OCI-LY3 (cell line): Measurements from ENCODE around the gene CASK.

Experiments used
- CTCF ChIP-seq: fragments of 200-600, 300-600 bp; sonication (generic); IDR thresholded peaks from 2 replicates; pipeline ENCODE4 v1.5.1; 2014; ENCODE audit warnings: antibody characterized with exemption, low read length, low read depth
- EZH2phosphoT487 ChIP-seq: fragments of 200-600 bp; shearing (Covaris generic); IDR thresholded peaks from 2 replicates; pipeline ENCODE4 v1.6.1; 2018; ENCODE audit warnings: antibody characterized with exemption, mixed run types, low read depth

DNA sequence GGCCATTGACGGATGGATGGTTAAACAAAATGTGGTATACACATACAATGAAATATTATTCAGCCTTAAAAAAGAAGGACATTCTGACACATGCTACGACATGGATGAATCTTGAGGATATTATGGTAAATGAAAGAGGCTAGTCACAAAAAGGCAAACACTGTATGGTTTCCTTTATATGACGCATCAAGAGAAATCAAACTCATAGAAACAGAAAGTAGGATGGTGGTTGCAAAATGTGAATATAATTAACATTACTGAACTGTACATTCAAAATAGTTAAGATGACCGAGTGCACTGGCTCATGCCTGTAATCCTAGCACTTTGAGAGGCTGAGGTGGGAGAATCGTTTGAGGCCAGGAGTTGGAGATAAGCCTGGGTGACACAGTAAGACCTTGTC, 9.5 kb upstream of the CASK start:
- no peak for TF ChIP-seq CTCF
- no peak for TF ChIP-seq EZH2phosphoT487
